ACC112 (cell line): Measurements from ENCODE around the gene ADIPOR2.

Experiments used
- H2AFZ ChIP-seq: fragments of 200-600 bp; sonication (generic); one replicate; pipeline ENCODE4 v1.6.0; 2017; ENCODE audit warnings: antibody characterized with exemption, low read length; ENCODE audit not compliant: unreplicated experiment
- H3K27ac ChIP-seq: fragments of 200-600 bp; sonication (generic); 2 replicates; pipeline ENCODE4 v1.5.1; 2014; ENCODE audit warnings: low read depth, mild to moderate bottlenecking, antibody characterized with exemption, low read length, moderate library complexity
- H3K27me3 ChIP-seq: fragments of 200-600 bp; sonication (generic); 2 replicates; pipeline ENCODE4 v1.6.1; 2014; ENCODE audit warnings: mild to moderate bottlenecking, antibody characterized with exemption, low read length, moderate library complexity, mixed read lengths; ENCODE audit not compliant: insufficient read depth
- H3K36me3 ChIP-seq: fragments of 200-600 bp; sonication (generic); 2 replicates; pipeline ENCODE4 v1.6.1; 2016; ENCODE audit warnings: mild to moderate bottlenecking, antibody characterized with exemption, low read length, moderate library complexity, mixed read lengths; ENCODE audit not compliant: insufficient read depth
- H3K4me1 ChIP-seq: fragments of 200-600 bp; sonication (generic); one replicate; pipeline ENCODE4 v1.6.1; 2016; ENCODE audit warnings: low read length, mixed read lengths; ENCODE audit not compliant: insufficient read depth, unreplicated experiment, control insufficient read depth
- H3K4me3 ChIP-seq: fragments of 200-600 bp; sonication (generic); 2 replicates; pipeline ENCODE4 v1.5.1; 2014; ENCODE audit warnings: mild to moderate bottlenecking, low read depth, low read length
- H3K79me2 ChIP-seq: fragments of 200-600 bp; sonication (generic); one replicate; pipeline ENCODE4 v1.6.0; 2016; ENCODE audit warnings: low read length; ENCODE audit not compliant: control insufficient read depth, unreplicated experiment, insufficient read depth

ADIPOR2 gene

DNA sequence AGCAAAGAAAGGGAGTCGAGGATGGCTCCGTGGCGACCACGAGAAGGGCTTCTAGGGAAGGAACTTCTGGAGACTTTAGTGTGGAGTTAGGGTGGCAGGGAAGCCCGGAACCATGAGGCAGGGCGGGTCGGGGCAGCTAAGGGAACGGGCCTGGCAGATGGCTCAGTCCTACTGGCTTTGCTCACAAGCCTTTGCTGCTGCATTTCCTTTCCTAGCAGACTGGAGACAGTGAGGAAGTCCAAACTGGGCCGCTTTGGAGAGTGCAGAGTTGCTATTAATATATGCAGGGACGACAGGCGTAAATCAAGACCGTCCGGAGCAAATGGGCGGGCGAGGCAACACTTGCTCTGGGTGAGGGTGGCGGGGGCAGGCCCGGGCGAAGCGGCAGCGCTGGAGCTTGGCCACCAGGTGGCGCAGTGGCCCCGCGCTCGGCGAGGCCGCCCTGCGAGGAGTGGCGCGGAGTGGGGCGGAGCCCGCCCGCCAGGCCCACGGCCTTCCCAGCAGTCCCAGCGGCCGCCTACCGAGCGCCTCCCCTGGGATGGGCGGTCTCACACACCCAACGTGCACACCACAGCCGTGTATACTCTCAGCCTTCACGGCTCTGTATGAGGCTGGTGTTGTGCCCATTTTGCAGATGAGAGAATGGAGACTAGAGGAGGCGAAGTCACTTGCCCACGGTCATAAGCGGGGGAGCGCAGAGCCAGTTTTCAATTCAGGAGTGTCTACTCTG is 105.1 kb downstream of the ADIPOR2 start:
- no peaks in the 10 kb centered on the region for H3K79me2 ChIP-seq
- H3K27me3 ChIP-seq, result no peaks in the 10 kb centered on the region
- H3K36me3 ChIP-seq, result no peaks in the 10 kb centered on the region
- H2AFZ ChIP-seq, result peak overlapping the region; percentile 85
- H3K27ac ChIP-seq, result no peak overlapping the region
- peak overlapping the region; percentile 81 for H3K4me3 ChIP-seq
- H3K4me1 ChIP-seq, result peaks cover 2% of the 10 kb centered on the region

DNA sequence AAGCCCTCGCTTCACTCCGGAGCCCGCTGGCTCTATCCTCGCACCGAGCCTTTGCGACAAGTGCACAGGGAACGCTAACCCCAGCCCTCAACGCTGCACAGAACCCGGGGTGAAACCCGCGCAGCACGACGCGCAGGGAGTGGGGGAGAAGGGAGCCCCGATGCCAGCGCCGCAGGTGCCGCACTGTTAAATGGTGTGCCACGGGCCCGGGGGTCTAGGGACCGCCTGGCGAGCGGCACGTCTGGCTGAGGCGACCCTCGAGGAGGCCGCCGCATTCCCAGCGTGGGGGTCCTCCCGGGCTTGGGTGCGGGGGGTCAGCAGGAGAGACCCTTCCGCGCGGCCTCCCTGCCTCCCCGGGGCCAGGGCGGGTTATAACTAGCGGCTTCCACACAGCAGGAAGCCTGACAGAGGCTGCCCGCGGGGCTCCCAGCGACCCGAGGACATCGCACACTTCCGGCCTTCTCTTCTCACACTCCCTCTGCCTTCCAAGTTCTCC is 105.7 kb downstream of the ADIPOR2 start:
- Histone ChIP-seq H3K27me3 (no peaks in the 10 kb centered on the region), H3K4me3 (peak overlapping the region; percentile 81), H2AFZ (peak overlapping the region; percentile 85), H3K27ac (no peak overlapping the region), H3K36me3 (no peaks in the 10 kb centered on the region), H3K4me1 (peaks cover 6% of the 10 kb centered on the region), H3K79me2 (no peaks in the 10 kb centered on the region)

DNA sequence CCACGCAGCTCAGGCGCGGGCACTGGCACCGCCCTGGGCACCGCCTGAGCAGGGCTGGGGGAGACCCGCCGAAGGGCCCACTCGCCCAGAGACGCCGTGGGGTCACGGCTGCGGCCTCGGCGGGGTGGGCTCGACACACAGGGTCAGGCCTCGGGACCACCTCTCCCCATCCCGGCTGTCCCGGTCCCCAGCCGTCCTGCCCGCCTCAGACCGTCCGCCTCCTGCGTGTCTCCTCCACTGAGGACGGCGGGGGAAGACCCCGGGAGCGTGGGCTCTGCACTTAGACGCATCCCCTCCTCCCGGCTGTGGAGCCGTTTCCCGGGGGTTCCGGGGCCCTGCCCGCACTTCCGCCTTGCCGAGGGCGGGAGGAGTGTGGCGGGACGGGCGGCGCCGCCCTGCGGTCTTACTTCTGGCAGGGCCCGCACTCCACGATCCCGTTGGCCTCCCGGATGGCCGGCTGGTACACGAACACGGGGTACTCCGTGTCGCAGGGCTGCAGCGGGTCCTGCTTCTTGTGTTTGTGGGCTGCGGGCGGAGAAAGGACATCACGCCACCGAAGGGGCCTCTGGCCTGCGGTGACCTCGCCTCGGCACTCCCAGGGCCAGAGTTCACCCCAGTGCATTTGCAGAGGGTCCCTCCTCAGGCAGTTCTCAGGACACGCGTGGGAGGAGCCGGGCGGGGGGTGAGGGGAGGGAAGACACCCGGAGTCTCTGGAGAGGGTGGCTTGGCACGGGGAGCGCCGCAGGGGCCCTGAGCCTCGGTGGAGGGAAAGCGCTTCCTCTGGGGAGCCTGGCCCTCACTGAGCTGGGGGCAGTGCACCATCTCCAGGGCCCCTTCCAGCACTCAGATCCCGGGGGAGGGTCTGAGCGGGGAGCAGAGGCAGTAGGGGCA is 106.4 kb downstream of the ADIPOR2 start:
- H3K4me3 ChIP-seq, result peak overlapping the region; percentile 81
- H2AFZ ChIP-seq, result peak overlapping the region; percentile 85
- no peak overlapping the region for H3K27ac ChIP-seq
- no peaks in the 10 kb centered on the region for H3K27me3 ChIP-seq
- no peaks in the 10 kb centered on the region for H3K79me2 ChIP-seq
- peaks cover 6% of the 10 kb centered on the region for H3K4me1 ChIP-seq
- no peaks in the 10 kb centered on the region for H3K36me3 ChIP-seq

DNA sequence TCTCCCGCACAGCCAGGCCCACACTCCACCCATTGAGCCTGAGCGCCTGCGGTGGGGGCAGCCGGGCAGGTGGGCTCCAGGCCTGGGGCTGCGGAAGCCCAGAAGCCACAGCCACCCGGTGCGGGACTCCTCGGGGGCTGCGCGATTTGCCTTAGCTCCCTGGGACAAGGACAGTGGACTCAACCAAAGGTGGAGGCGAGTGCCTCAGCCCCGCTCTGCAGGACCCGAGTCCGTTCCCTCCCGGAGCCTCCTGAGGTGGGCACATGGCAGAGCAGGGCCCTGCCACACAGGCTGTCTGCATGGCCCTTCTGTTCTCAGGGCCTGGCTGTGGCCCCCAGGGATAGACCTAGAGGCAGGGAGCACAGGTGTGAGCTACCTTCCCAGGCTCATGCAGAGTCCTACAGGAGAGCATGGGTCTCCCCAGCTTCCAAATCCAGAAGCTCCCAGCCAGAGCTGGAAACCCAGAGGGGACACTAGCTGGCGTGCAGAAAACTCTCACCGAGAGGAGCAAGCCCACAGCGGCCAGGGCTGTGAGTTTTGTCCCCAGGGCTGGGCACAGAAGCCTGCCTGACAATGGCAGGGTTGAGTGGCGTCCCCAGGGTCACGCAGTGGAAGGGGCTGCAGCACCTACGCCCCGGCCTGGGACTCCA is 107.2 kb downstream of the ADIPOR2 start:
- H3K4me1 ChIP-seq, result peaks cover 6% of the 10 kb centered on the region
- no peak overlapping the region for H3K4me3 ChIP-seq
- H3K27ac ChIP-seq, result no peak overlapping the region
- H3K36me3 ChIP-seq, result no peaks in the 10 kb centered on the region
- H2AFZ ChIP-seq, result no peak overlapping the region
- H3K79me2 ChIP-seq, result no peaks in the 10 kb centered on the region
- no peaks in the 10 kb centered on the region for H3K27me3 ChIP-seq

DNA sequence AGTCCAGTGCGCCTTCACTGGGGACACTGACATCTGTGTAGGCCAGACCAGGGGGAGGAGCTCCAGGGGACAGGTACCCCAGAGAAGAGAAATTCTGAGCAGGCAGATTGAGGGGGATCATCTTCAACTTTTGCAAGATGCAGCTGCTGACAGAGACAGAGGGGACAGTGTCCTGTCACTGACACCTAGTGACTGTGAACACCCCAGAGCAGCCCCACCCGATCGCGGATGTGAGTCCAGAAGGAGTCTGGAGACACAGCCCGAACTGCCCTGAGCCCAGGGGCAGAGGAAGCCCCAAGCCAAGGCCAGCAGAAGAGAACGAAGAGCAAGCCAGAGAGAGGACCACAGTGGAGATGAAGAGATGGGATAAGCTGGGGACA is 107.8 kb downstream of the ADIPOR2 start:
- H3K36me3 ChIP-seq, result no peaks in the 10 kb centered on the region
- H3K27ac ChIP-seq, result no peak overlapping the region
- peaks cover 6% of the 10 kb centered on the region for H3K4me1 ChIP-seq
- H3K4me3 ChIP-seq, result no peak overlapping the region
- no peak overlapping the region for H2AFZ ChIP-seq
- H3K79me2 ChIP-seq, result no peaks in the 10 kb centered on the region
- no peaks in the 10 kb centered on the region for H3K27me3 ChIP-seq

DNA sequence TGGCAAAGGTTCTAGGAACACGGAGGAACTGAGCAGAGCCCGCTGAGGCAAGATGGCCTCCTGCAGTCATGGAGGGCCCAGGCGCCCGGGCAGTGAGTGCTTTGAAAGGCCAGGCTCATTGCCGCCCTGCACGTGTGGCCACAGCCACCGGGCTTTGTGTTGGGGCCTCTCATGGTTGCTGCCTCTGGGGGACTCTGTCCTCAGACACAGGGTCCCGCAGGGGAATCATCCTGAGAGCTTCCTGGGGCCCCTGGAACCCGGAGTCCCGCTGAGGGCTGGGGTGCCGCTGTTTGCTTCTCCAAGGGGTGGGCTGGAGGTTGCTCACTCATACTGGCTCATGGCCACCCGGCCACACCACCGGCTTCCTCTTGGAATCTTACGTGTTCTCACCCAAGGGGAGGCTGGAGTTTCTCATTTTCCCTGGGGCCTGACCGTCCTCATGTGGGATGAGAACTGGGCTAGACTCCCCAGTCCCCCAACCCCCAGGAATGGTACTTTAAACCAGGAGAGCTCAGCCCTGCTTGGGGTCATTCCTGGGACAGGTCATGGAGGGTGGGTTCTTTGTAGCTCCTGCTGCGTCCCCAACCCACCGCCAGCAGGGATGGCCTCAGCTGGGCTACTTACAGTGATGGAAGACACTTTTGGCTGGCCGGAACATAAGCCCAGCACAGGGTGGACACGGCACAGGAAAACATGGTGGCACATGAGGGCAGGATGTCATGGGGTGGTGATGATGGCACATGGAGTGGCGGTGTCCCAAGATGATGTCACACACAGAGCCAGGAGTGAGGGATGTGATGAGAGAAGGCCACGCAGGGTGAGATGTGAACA is 108.4 kb downstream of the ADIPOR2 start:
- no peak overlapping the region for H3K4me3 ChIP-seq
- H3K79me2 ChIP-seq, result no peaks in the 10 kb centered on the region
- H2AFZ ChIP-seq, result no peak overlapping the region
- H3K27me3 ChIP-seq, result no peaks in the 10 kb centered on the region
- no peak overlapping the region for H3K27ac ChIP-seq
- H3K4me1 ChIP-seq, result peaks cover 6% of the 10 kb centered on the region
- no peaks in the 10 kb centered on the region for H3K36me3 ChIP-seq

DNA sequence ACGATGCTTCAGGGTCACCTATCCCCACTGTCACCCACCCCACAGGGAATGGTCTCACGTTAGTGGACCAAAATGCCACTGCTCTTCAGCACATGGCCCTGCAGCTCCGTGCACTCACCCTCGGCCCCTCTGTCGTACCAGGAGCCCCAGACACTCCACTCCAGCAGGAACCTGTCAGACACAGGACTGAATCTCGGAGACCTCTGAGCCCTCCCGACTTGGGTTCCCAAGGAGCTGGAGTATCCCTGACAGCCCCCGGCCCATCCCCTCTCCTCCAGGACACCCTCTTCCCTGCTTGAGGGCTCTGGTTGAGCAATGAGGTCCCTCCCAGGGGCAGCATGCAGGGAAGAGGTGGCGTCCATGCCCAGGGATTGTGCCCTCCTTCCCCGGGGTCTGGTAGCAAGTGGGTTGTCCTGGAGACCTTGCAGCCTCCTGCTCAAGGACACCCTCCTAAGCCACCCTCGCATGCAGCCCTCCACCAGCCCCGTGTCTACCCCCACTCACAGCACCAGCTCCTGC is 109.1 kb downstream of the ADIPOR2 start:
- Histone ChIP-seq H3K4me1 (peaks cover 6% of the 10 kb centered on the region), H3K79me2 (no peaks in the 10 kb centered on the region), H3K36me3 (no peaks in the 10 kb centered on the region), H3K27me3 (no peaks in the 10 kb centered on the region), H3K27ac (no peak overlapping the region), H2AFZ (no peak overlapping the region), H3K4me3 (no peak overlapping the region)

DNA sequence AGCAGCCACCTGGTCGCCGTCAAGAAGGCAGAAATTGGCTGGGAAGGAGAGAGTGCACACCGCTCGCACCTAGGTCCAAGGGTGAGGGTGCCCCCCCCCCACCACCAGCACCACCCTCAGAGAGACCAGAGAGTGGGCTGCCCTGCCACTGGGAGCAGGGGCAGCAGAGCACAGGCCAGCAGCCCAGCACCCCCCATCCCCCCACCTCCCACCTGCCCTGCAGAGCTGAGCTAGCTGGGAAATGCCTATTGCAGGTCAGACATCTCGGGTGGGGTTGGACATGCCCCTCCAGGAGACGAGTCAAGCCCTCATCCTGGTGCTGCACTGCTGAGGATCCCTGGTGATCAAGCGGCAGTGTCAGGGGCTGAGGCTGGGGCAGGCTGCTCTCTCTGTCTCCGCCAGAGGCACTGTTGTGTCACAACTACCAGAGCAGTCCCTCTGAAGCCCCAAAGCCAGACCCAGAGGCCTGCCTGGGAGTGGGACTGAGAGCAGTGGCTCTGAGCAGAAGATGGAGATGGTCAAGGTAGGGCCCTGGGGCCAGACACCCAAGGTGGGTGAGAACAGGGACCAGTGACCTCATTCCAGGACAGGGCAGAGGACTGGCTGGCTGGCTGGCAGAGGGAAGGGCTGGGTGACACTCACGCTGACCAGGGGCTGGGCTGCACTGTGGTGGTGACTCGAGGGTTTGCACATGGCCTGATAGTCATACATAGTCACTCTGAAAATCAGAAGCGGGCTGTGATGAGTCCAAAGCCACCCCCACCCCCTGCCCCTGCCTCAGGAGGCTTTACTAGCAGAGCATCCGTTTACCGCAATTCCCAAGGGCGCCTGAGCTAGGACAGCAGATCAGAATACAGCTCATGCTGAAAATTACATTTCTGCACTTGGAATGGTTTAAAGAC is 109.8 kb downstream of the ADIPOR2 start:
- H3K4me1 ChIP-seq, result peaks cover 6% of the 10 kb centered on the region
- H3K4me3 ChIP-seq, result no peak overlapping the region

DNA sequence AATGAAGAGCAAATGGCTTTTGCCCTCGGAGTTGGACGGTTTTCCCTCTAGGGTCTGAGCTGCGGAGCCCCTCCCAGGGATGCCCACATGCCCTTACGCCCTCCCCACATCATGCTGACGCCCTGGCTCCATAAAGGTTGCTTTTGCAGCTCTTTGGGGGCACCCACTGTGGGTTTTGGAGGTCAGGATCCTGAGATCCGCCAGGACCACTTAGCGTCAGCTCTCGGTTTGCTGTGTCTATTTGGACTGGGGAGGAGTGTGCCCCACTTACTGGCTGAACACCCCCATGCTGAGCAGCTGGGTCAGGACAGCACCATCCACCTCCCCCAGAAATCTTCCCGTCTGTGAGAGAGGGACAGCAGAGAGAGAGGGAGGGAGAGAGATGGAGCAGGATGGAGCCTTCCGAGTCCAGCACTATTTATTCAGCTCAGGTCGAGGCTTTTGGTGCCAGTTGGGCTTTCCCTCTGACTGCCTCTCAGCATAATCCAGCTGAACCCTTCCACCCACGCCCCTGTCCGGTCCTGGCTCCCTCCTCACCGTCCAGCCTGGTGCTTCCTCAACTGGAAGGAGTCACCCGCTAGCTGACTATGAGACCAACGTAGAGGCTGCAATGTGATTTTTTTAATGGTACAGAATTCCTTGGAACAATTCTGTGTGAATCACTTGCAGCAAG is 110.6 kb downstream of the ADIPOR2 start:
- H3K27ac ChIP-seq, result no peak overlapping the region
- no peak overlapping the region for H3K4me3 ChIP-seq
- H3K36me3 ChIP-seq, result no peaks in the 10 kb centered on the region
- H3K4me1 ChIP-seq, result peaks cover 6% of the 10 kb centered on the region
- no peaks in the 10 kb centered on the region for H3K79me2 ChIP-seq
- no peak overlapping the region for H2AFZ ChIP-seq
- no peaks in the 10 kb centered on the region for H3K27me3 ChIP-seq

More for the DNA sequence above, 109.8 kb downstream of the ADIPOR2 start:
- H3K36me3 ChIP-seq, result no peaks in the 10 kb centered on the region
- no peaks in the 10 kb centered on the region for H3K27me3 ChIP-seq
- no peak overlapping the region for H2AFZ ChIP-seq
- no peaks in the 10 kb centered on the region for H3K79me2 ChIP-seq
- no peak overlapping the region for H3K27ac ChIP-seq
